Measurements from ENCODE around the gene EGLN1. TPM values are rescaled to one million over a fixed set of nuclear protein-coding genes. Genes with fewer than 3 reads are reported as not detected.

Gene EGLN1
- total RNA-seq, 1 donor from 2014 or later, result 23.6 TPM

DNA sequence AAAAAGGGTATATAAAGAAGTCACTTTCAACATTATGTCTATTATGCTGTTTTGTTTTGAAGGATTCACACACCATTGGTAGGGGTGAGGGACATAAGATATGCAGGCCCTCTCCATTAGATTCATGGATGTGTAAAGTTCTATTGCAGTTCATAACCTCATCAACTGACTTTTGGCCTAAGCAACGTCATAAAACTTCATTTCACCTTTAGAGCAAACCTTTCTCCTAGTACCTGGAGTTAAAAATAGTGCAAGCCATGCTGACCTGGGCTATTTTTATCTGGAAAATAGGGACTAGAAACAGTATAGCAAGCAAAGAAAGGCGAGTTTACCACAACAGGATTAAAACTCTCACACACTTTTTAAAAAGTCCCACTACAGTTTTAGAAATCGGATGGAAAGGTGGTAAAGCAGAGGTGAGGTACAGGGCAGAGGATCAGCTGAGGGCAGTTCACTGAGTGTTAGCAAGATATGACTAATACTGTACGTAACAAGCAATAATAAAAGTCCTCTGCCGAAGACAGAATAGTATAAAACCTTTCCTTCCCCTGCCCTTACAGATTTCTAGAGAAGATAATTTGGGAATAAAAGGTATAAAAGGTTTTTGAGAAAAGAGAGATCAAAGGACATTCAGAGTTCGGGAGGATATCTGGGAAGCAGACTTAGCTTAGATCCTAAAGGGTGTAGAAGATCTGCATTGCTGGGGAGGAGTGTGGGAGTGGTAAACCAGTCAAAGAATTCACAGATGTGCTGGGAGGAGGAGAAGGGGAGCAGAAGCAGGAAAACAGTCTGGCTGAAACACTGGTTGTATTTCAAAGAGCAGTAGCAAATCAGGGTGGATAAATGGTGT is 14.3 kb downstream of the EGLN1 start:
- no peak for DNase-seq (ENCODE audit: low read depth)
- no peaks in the 10 kb centered on the region for H3K36me3 ChIP-seq (ENCODE audit: control insufficient read depth, insufficient read depth, low read length)
- H3K4me3 ChIP-seq (ENCODE audit: low read depth, low read length), result no peak overlapping the region
- TF ChIP-seq, protein P1, sequence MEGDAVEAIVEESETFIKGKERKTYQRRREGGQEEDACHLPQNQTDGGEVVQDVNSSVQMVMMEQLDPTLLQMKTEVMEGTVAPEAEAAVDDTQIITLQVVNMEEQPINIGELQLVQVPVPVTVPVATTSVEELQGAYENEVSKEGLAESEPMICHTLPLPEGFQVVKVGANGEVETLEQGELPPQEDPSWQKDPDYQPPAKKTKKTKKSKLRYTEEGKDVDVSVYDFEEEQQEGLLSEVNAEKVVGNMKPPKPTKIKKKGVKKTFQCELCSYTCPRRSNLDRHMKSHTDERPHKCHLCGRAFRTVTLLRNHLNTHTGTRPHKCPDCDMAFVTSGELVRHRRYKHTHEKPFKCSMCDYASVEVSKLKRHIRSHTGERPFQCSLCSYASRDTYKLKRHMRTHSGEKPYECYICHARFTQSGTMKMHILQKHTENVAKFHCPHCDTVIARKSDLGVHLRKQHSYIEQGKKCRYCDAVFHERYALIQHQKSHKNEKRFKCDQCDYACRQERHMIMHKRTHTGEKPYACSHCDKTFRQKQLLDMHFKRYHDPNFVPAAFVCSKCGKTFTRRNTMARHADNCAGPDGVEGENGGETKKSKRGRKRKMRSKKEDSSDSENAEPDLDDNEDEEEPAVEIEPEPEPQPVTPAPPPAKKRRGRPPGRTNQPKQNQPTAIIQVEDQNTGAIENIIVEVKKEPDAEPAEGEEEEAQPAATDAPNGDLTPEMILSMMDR (IDR thresholded peaks at IDR 0.05; ENCODE audit: insufficient read depth, low read length, poor library complexity, severe bottlenecking), result no peak
- no peaks in the 10 kb centered on the region for H3K27me3 ChIP-seq (ENCODE audit: control insufficient read depth, insufficient read depth, low read length)

DNA sequence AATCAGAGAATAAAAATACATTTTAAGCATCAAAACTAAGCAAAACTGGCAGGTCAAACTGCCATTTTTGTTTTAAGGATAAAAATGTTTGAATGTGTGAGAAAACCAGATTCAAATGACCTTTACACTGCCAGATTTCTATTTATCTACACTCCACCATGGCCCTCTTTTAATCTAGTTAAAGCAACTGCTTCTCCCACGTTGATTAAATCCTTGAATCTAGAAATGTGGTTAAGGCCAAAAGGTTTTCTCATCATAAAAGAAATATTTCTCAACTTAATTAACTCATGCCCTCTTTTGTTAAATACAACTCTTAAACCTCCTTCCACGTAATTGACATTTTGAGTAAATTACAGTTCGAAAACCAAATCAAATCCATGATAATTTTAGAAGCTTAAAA is 15.0 kb downstream of the EGLN1 start:
- Histone ChIP-seq H3K36me3 (ENCODE audit: control insufficient read depth, insufficient read depth, low read length) (no peaks in the 10 kb centered on the region), H3K27me3 (ENCODE audit: control insufficient read depth, insufficient read depth, low read length) (no peaks in the 10 kb centered on the region), H3K4me3 (ENCODE audit: low read depth, low read length) (no peak overlapping the region)
- DNase-seq (ENCODE audit: low read depth), result no peak
- TF ChIP-seq, protein P1 (IDR thresholded peaks at IDR 0.05; ENCODE audit: insufficient read depth, low read length, poor library complexity, severe bottlenecking), result no peak

DNA sequence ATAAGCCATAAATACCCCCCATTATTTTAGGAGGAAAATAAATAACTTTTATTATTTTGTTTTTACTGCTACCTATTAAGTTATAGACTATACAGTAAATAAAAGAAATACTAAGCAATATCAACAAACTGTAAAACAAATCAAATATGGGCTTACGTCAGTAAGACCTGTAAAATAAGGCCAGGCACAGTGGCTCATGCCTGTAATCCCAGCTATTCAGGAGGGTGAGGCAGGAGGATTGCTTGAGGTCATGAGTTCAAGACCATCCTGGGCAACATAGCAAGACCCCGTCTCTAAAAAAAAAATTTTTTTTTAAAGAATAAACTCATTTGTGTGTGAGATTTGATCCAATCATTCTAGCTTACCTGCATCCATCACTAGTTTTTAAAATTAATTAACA is 17.8 kb downstream of the EGLN1 start:
- no peak for DNase-seq (ENCODE audit: low read depth)
- Histone ChIP-seq H3K27me3 (ENCODE audit: control insufficient read depth, insufficient read depth, low read length) (no peaks in the 10 kb centered on the region), H3K4me3 (ENCODE audit: low read depth, low read length) (no peak overlapping the region), H3K36me3 (ENCODE audit: control insufficient read depth, insufficient read depth, low read length) (no peaks in the 10 kb centered on the region)
- TF ChIP-seq, protein P1 (IDR thresholded peaks at IDR 0.05; ENCODE audit: insufficient read depth, low read length, poor library complexity, severe bottlenecking), result no peak

DNA sequence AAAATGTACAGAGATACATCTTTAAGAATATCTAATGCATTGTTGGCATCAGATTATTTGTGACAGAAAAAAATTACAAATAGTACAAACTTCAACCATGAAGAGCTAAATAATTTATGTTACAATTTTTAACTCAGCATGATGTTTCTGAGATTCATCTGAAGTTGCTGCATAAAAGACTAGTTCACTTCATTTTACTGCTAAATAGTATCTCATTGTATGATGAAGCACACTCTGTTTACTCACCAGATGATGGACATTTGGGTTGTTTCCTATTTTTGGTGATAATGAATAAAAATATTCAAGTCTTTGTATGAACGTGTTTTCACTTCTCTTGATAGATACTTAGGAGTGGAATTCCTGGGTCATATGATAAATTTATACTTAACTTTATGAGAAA is 20.6 kb downstream of the EGLN1 start:
- no peak overlapping the region for H3K4me3 ChIP-seq (ENCODE audit: low read depth, low read length)
- H3K27me3 ChIP-seq (ENCODE audit: control insufficient read depth, insufficient read depth, low read length), result no peaks in the 10 kb centered on the region
- no peaks in the 10 kb centered on the region for H3K36me3 ChIP-seq (ENCODE audit: control insufficient read depth, insufficient read depth, low read length)
- TF ChIP-seq, protein P1 (IDR thresholded peaks at IDR 0.05; ENCODE audit: insufficient read depth, low read length, poor library complexity, severe bottlenecking), result no peak
- no peak for DNase-seq (ENCODE audit: low read depth)

DNA sequence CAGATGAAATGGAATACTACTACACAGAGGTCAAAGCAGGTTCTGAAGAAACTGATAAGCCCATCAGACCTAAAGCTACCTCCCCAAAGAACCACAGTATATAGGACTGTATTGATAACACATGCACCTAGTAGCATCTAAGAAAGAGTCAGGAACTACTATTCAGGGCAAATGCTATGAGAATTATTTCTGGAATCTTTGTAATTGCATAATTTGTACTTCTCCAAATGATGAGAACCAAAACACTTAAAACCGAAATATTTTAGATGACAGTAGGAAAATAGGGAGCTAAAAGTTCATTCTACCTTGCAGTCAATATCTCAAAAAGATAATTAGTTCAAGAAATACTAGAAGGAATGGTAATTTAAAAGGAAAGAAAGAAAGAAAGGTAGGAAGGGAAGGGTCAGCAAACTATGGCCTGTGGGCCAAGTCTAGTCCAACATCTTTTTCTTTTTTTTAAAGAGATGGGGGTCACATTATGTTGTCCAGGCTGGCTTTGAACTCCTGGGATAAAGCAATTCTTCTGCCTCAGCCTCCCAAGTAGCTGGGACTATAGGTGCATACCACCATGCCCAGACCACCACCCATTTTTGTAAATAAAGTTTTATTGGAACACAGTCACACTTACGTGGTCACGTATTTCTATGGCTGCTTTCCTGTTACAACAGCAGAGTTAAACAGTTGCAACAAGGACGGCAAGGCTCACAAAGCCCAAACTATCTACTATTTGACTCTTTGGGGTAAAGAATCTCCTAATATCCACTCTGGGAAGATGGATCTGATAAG is 24.0 kb downstream of the EGLN1 start:
- no peaks in the 10 kb centered on the region for H3K27me3 ChIP-seq (ENCODE audit: control insufficient read depth, insufficient read depth, low read length)
- DNase-seq (ENCODE audit: low read depth), result no peak
- TF ChIP-seq, protein P1 (IDR thresholded peaks at IDR 0.05; ENCODE audit: insufficient read depth, low read length, poor library complexity, severe bottlenecking), result no peak

More for the DNA sequence above, 24.0 kb downstream of the EGLN1 start:
- H3K4me3 ChIP-seq (ENCODE audit: low read depth, low read length), result no peak overlapping the region
- no peaks in the 10 kb centered on the region for H3K36me3 ChIP-seq (ENCODE audit: control insufficient read depth, insufficient read depth, low read length)
